Neuronal stem cell (in vitro differentiated cells): ENCODE data around the gene AMIGO1.

ENCODE experiments used
- DNase-seq: peaks from one replicate; pipeline ENCODE4 v3.0.0-alpha.2; 2013; ENCODE audit warnings: low spot score
- H2AFZ ChIP-seq: one replicate; pipeline ENCODE4 v1.6.1; 2013; ENCODE audit warnings: mild to moderate bottlenecking, low read length, inconsistent platforms
- H2AK5ac ChIP-seq: 2 replicates; pipeline ENCODE4 v1.6.1; 2013; ENCODE audit warnings: low read depth, mild to moderate bottlenecking, inconsistent platforms, low read length, moderate library complexity, mixed read lengths
- H2BK120ac ChIP-seq: 2 replicates; pipeline ENCODE4 v1.6.1; 2013; ENCODE audit warnings: low read depth, mild to moderate bottlenecking, inconsistent platforms, low read length, moderate library complexity, mixed read lengths
- H2BK12ac ChIP-seq: one replicate; pipeline ENCODE4 v1.6.1; 2013; ENCODE audit warnings: low read length, inconsistent platforms
- H2BK15ac ChIP-seq: 2 replicates; pipeline ENCODE4 v1.6.1; 2013; ENCODE audit warnings: mild to moderate bottlenecking, low read length, inconsistent platforms, mixed read lengths
- H2BK5ac ChIP-seq: one replicate; pipeline ENCODE4 v1.6.1; 2013; ENCODE audit warnings: inconsistent platforms, mild to moderate bottlenecking, low read length, moderate library complexity
- H3K14ac ChIP-seq: one replicate; pipeline ENCODE4 v1.6.1; 2013; ENCODE audit warnings: low read length, inconsistent platforms
- H3K18ac ChIP-seq: 2 replicates; pipeline ENCODE4 v1.6.1; 2013; ENCODE audit warnings: low read length, inconsistent platforms
- H3K23ac ChIP-seq: 2 replicates; pipeline ENCODE4 v1.6.1; 2013; ENCODE audit warnings: low read depth, mild to moderate bottlenecking, mixed read lengths, low read length, inconsistent platforms; ENCODE audit not compliant: poor library complexity
- H3K27ac ChIP-seq: replicated peaks from 3 replicates; pipeline ENCODE4 v1.5.1; 2013; ENCODE audit warnings: low read length, inconsistent platforms
- H3K27me3 ChIP-seq, 3 experiments: 2 replicates each; pipeline ENCODE4 v1.6.1; 2013; ENCODE audit warnings: low read length in 3 of 3, mild to moderate bottlenecking in 2 of 3, inconsistent platforms in 1 of 3, low read depth in 1 of 3, mixed read lengths in 1 of 3, moderate library complexity in 1 of 3; ENCODE audit not compliant: control insufficient read depth in 3 of 3, insufficient read depth in 3 of 3
- H3K36me3 ChIP-seq, 2 donors: replicated peaks in 1 of 2; 2 replicates each; pipeline ENCODE4 v1.6.1; 2013; ENCODE audit warnings: low read length in 2 of 2; ENCODE audit not compliant: control insufficient read depth in 2 of 2, insufficient read depth in 2 of 2
- H3K4ac ChIP-seq: 2 replicates; pipeline ENCODE4 v1.6.1; 2013; ENCODE audit warnings: inconsistent platforms, mild to moderate bottlenecking, low read length, moderate library complexity
- H3K4me1 ChIP-seq, 2 donors: 1 replicate in 1 of 2; 2 replicates in 1 of 2; pipeline ENCODE4 v1.6.1; 2013; ENCODE audit warnings: low read length in 2 of 2, low read depth in 1 of 2; ENCODE audit not compliant: control insufficient read depth in 2 of 2, insufficient read depth in 1 of 2
- H3K4me2 ChIP-seq: one replicate; pipeline ENCODE4 v1.6.1; 2013; ENCODE audit warnings: mild to moderate bottlenecking, low read length, inconsistent platforms; ENCODE audit not compliant: insufficient read depth, poor library complexity, severe bottlenecking
- H3K4me3 ChIP-seq, 2 donors: 2 replicates each; pipeline ENCODE4 v1.5.1; 2013; ENCODE audit warnings: low read length in 2 of 2, mild to moderate bottlenecking in 2 of 2, inconsistent platforms in 1 of 2, moderate library complexity in 1 of 2
- H3K79me1 ChIP-seq: one replicate; pipeline ENCODE4 v1.6.1; 2013; ENCODE audit warnings: low read depth, mild to moderate bottlenecking, inconsistent platforms, low read length, moderate library complexity
- H3K9ac ChIP-seq: one replicate; pipeline ENCODE4 v1.6.1; 2013; ENCODE audit warnings: mild to moderate bottlenecking, low read depth, low read length, inconsistent platforms; ENCODE audit not compliant: poor library complexity
- H3K9me3 ChIP-seq, 2 donors: replicated peaks in 1 of 2; 2 replicates each; pipeline versions ENCODE3 to v1.6.1; 2013; ENCODE audit warnings: low read length in 2 of 2, mild to moderate bottlenecking in 2 of 2, inconsistent platforms in 1 of 2, low read depth in 1 of 2, mixed read lengths in 1 of 2, moderate library complexity in 1 of 2; ENCODE audit not compliant: control insufficient read depth in 2 of 2, insufficient read depth in 1 of 2
- H4K8ac ChIP-seq: one replicate; pipeline ENCODE4 v1.6.1; 2013; ENCODE audit warnings: low read depth, mild to moderate bottlenecking, inconsistent platforms, low read length, moderate library complexity
- H4K91ac ChIP-seq: one replicate; pipeline ENCODE4 v1.6.1; 2013; ENCODE audit warnings: low read length, low read depth, mild to moderate bottlenecking, inconsistent platforms; ENCODE audit not compliant: poor library complexity
- WGBS, 2 donors: extraction: QIAGEN DNeasy Blood & Tissue Kit; methylation state at CpG; one replicate each; pipeline ENCODE4 v1.1.7; 2013; ENCODE audit warnings: missing lambda C conversion rate in 2 of 2, mixed read lengths in 1 of 2; ENCODE audit not compliant: insufficient read length in 2 of 2, insufficient replicate concordance in 1 of 2; ENCODE audit errors: extremely low coverage in 2 of 2; 5-methylcytosine and 5-hydroxymethylcytosine counted together

AMIGO1 gene

DNA sequence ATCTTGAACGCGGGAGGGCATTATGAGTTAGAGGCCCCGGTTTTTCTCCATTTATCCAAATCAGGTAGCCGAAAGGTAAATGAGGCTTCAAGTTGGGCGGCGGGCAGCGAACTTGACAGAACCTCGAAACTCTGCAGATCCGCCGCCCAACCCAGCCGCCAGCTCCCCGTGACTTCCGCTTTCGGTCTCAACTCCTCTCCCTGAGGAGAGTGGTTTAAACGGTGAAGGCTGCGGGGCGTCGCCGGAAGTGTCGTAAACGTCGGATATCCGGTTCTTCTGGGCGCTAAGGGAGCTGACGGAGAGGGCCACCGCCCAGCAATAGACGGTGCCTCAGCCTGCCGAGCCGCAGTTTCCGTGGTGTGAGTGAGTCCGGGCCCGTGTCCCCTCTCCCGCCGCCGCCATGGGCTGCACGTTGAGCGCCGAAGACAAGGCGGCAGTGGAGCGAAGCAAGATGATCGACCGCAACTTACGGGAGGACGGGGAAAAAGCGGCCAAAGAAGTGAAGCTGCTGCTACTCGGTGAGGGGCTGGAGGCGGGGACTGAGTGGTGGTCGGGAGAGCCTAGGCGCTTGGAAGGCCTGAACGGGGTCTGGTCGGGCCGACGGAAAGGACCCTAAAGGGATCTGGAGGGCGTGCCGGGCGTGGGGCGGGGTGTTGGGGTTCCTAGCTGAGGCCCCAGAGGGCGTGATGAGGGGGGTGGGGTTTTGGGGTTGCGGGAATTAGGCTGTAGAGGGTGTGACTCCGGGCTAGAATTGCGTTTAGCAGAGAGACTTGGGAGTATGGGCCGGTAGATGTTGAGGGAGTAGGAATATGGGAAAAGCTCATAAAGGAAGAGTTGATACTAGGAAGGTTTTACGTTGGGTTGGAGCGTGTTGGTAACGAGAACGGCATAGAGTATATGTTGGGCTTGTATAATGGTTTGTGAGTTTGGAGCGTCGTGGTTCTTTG is 39.1 kb upstream of the AMIGO1 start, which contains the start of gene GNAI3:
Gene GNAI3, plus strand, starts transcription at position 295 of the 947 bp plus-strand sequence. Its CDS starts 106 bp downstream, at position 401.
- peaks cover 0 to 5% of the 10 kb centered on the region in 2 donors for H3K36me3 ChIP-seq
- no peaks in the 10 kb centered on the region for H3K9me3 ChIP-seq
- H2AK5ac ChIP-seq = peak within 1 kb of the TSS; percentile 61
- peak within 1 kb of the TSS; percentile 100 for H3K9ac ChIP-seq
- H3K4ac ChIP-seq = no peak within 1 kb of the TSS
- peak within 1 kb of the TSS; percentile 77 to 99 for H3K4me3 ChIP-seq
- H2BK120ac ChIP-seq = no peak within 1 kb of the TSS
- H2BK15ac ChIP-seq = no peak within 1 kb of the TSS
- H2BK12ac ChIP-seq = no peak within 1 kb of the TSS
- no peak within 1 kb of the TSS for H4K8ac ChIP-seq
- H3K79me1 ChIP-seq = peaks cover 5% of the 10 kb centered on the region
- WGBS, 2 donors = no CpG with 5 or more reads among the region's 68 CpGs
- peaks cover 2 to 17% of the 10 kb centered on the region in 2 donors for H3K4me1 ChIP-seq
- peak within 1 kb of the TSS; percentile 76 for H3K4me2 ChIP-seq
- peak within 1 kb of the TSS; percentile 87 for H2AFZ ChIP-seq
- H3K27me3 ChIP-seq = no peaks in the 10 kb centered on the region
- peak within 1 kb of the TSS; percentile 98 for H3K23ac ChIP-seq
- peak within 1 kb of the TSS; percentile 98 for H3K14ac ChIP-seq
- no peak within 1 kb of the TSS for H4K91ac ChIP-seq
- H3K27ac ChIP-seq = peak within 1 kb of the TSS; percentile 71
- H3K18ac ChIP-seq = peak within 1 kb of the TSS; percentile 98
- DNase-seq = peak; percentile 85
- H2BK5ac ChIP-seq = no peak within 1 kb of the TSS

DNA sequence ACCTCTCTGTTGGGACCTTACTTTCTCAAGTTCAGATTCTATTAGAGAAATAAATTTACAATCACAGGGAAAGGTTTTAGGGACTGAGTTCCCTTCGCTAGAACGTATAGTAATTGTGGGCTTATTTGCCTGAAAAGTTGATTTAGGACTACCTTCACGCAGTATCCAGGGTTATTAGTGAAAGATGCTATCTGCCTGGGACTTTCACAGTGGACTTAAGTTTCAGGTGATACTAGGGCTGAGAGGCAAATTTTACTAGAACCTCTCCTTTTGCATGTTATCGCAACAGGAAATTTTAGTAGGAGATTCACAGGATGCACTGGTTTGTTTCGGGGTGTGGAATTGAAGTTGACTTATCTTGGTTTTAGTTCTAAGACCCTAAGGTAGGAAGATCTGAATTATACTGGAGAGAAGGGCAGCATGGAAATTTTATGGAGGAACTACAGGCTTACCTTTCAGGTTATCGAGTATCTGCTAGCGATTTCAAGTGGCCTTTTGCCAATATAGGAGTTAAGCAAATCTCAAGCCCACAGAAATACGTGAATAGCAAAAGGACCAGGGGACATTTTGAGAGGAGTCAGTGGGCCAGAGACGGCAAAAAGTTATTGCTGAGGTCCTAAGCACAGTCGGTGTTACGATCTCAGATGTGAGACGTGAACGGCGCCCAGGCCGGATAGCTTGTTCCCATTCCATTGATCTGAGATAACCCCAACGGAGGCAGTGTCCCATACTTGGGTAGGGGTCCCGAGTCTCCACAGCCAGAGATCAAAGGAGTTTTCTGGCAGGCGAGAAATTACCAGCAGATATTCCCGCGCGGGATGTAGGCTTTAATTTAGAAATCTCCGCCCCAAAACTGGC is 38.2 kb upstream of the AMIGO1 start:
- Histone ChIP-seq H3K27me3 (no peaks in the 10 kb centered on the region), H3K4ac (no peak overlapping the region), H2BK5ac (no peak overlapping the region), H4K8ac (no peak overlapping the region), H3K23ac (no peak overlapping the region), H3K9ac (no peak overlapping the region), H2AFZ (peak overlapping the region; percentile 87), H3K4me3 (peak overlapping the region; percentile 77 to 99), H3K9me3 (no peaks in the 10 kb centered on the region), H2AK5ac (no peak overlapping the region), H3K27ac (no peak overlapping the region), H3K14ac (no peak overlapping the region), H3K18ac (no peak overlapping the region), H4K91ac (no peak overlapping the region), H3K79me1 (peaks cover 5% of the 10 kb centered on the region), H2BK120ac (no peak overlapping the region), H3K4me1 (peaks cover 2 to 17% of the 10 kb centered on the region in 2 donors), H2BK15ac (no peak overlapping the region), H3K4me2 (peak overlapping the region; percentile 54), H3K36me3 (peaks cover 0 to 2% of the 10 kb centered on the region in 2 donors), H2BK12ac (no peak overlapping the region)
- no peak for DNase-seq
- WGBS, 2 donors = no CpG with 5 or more reads among the region's 22 CpGs

DNA sequence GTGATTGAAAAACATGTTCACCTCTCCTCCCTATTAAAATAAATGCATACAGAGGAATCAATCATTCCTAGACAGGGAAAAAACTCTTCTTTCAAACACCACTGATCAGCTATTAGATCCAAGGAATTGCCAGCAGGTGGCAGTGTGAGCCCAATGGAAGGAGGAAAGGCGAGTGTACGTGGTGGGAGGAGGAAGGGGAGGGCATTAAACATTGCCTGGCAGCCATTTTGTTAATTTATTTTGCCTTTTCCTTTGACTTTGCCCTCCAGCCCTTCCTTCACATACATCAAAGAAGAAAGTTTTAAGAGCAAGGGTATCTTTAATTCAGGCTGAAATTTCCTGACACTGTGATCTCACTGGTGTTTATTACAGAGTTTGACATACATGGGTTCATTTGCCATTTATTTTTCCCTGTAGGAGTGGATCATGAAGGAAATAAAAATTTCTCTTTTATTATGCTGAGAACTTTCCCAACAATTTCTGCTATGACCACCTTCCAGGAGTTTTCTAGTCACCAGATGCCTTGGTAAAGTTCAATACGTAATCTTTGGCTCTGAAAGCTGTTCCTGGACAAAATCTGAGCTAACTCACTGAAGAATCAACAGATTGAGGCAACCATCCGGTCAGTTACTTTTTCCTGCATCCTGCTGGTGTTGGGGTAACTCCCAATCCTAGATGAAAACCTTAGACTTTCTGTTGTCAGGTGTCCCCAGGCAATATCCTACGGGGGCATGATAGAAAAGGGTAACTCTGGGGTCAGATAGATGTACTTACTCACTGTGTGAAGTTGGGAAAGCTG is 37.0 kb upstream of the AMIGO1 start:
- no peak overlapping the region for H3K27ac ChIP-seq
- H3K4me2 ChIP-seq = no peak overlapping the region
- H2BK12ac ChIP-seq = no peak overlapping the region
- peaks cover 5% of the 10 kb centered on the region for H3K79me1 ChIP-seq
- H3K4ac ChIP-seq = no peak overlapping the region
- no peaks in the 10 kb centered on the region for H3K36me3 ChIP-seq
- no peak overlapping the region for H3K9ac ChIP-seq
- H2AFZ ChIP-seq = peak overlapping the region; percentile 68
- no peak overlapping the region for H2BK15ac ChIP-seq
- H4K8ac ChIP-seq = no peak overlapping the region
- H3K4me1 ChIP-seq = peaks cover 2 to 17% of the 10 kb centered on the region in 2 donors
- H2AK5ac ChIP-seq = no peak overlapping the region
- WGBS, 2 donors = no CpG with 5 or more reads among the region's 5 CpGs
- H3K9me3 ChIP-seq = no peaks in the 10 kb centered on the region
- DNase-seq = peak; percentile 83
- no peak overlapping the region for H4K91ac ChIP-seq
- peaks cover 0 to 2% (median 0%) of the 10 kb centered on the region in 3 experiments for H3K27me3 ChIP-seq
- H2BK5ac ChIP-seq = no peak overlapping the region
- no peak overlapping the region for H2BK120ac ChIP-seq
- no peak overlapping the region for H3K18ac ChIP-seq
- no peak overlapping the region for H3K14ac ChIP-seq
- peak overlapping the region in 1 of 2 donors; percentile 77 for H3K4me3 ChIP-seq
- H3K23ac ChIP-seq = no peak overlapping the region
